Liver (tissue), 10 donors: ENCODE measurements around the gene ADM5. TPM values are rescaled to one million over a fixed set of nuclear protein-coding genes. Genes with fewer than 3 reads are reported as not detected.

Experiments used
- DNase-seq: peaks from one replicate; pipeline ENCODE4 v3.0.0-alpha.2; 2017; ENCODE audit warnings: low spot score
- H3K27ac ChIP-seq, 2 donors: one replicate each; pipeline ENCODE4 v1.7.0; 2013; ENCODE audit warnings: inconsistent platforms in 2 of 2, low read length in 2 of 2, control low read depth in 1 of 2, low read depth in 1 of 2, mild to moderate bottlenecking in 1 of 2
- H3K27me3 ChIP-seq, 4 donors: one replicate each; pipeline versions ENCODE4 v1.6.1 to v1.7.0; 2013; ENCODE audit warnings: low read length in 3 of 4, inconsistent platforms in 1 of 4, mild to moderate bottlenecking in 1 of 4, moderate library complexity in 1 of 4; ENCODE audit not compliant: control insufficient read depth in 4 of 4, insufficient read depth in 4 of 4
- H3K36me3 ChIP-seq, 4 donors: one replicate each; pipeline versions ENCODE4 v1.6.1 to v1.7.0; 2013; ENCODE audit warnings: low read length in 3 of 4, mild to moderate bottlenecking in 3 of 4, low read depth in 1 of 4, moderate library complexity in 1 of 4; ENCODE audit not compliant: control insufficient read depth in 4 of 4, insufficient read depth in 3 of 4
- H3K4me1 ChIP-seq, 4 donors: one replicate each; pipeline versions ENCODE4 v1.6.1 to v1.7.0; 2013; ENCODE audit warnings: low read length in 3 of 4, mild to moderate bottlenecking in 3 of 4, moderate library complexity in 1 of 4; ENCODE audit not compliant: control insufficient read depth in 4 of 4, insufficient read depth in 4 of 4
- H3K4me3 ChIP-seq, 3 donors: one replicate each; pipeline versions ENCODE4 v1.6.1 to v1.7.0; 2013; ENCODE audit warnings: low read length in 3 of 3, control low read depth in 1 of 3, low read depth in 1 of 3, mild to moderate bottlenecking in 1 of 3
- H3K9ac ChIP-seq, 2 donors: one replicate each; pipeline ENCODE4 v1.7.0; 2013; ENCODE audit warnings: low read length in 2 of 2, mild to moderate bottlenecking in 2 of 2, moderate library complexity in 2 of 2, control low read depth in 1 of 2, low read depth in 1 of 2
- H3K9me3 ChIP-seq, 4 donors: one replicate each; pipeline versions ENCODE4 v1.6.1 to v1.7.0; 2013; ENCODE audit warnings: low read length in 3 of 4; ENCODE audit not compliant: control insufficient read depth in 4 of 4
- FOXA1 ChIP-seq: IDR thresholded peaks from 2 replicates; pipeline ENCODE4 v1.6.1; 2016; ENCODE audit warnings: antibody characterized with exemption
- FOXA2 ChIP-seq: IDR thresholded peaks from 2 replicates; pipeline ENCODE4 v1.6.1; 2016; ENCODE audit warnings: antibody characterized with exemption
- GABPA ChIP-seq, 2 donors: IDR thresholded peaks in 1 of 2; conservative IDR thresholded peaks in 1 of 2; 2 replicates each; pipeline ENCODE4 v1.6.1; 2016; ENCODE audit warnings: antibody characterized with exemption in 2 of 2, mild to moderate bottlenecking in 1 of 2, moderate library complexity in 1 of 2
- HNF4A ChIP-seq, 2 donors: conservative IDR thresholded peaks; 2 replicates each; pipeline ENCODE4 v1.6.1; 2016; ENCODE audit warnings: antibody characterized with exemption in 2 of 2, mild to moderate bottlenecking in 2 of 2
- RAD21 ChIP-seq, 2 donors: IDR thresholded peaks; 2 replicates each; pipeline ENCODE4 v1.6.1; 2016; ENCODE audit warnings: antibody characterized with exemption in 2 of 2, mild to moderate bottlenecking in 2 of 2
- RXRA ChIP-seq, 2 donors: IDR thresholded peaks; 2 replicates each; pipeline ENCODE4 v1.6.1; 2017 to 2018; ENCODE audit warnings: antibody characterized with exemption in 2 of 2, mild to moderate bottlenecking in 1 of 2
- WGBS: extraction: QIAGEN DNeasy Blood & Tissue Kit; methylation state at CpG from one replicate; pipeline ENCODE4 v1.1.7; 2013; 5-methylcytosine and 5-hydroxymethylcytosine counted together
- polyA plus RNA-seq, 2 donors: library from polyadenylated mRNA; stranded (reverse) in 1 of 2; unstranded in 1 of 2; fragments of 200-250 nt in 1 of 2; fragments of >200 nt in 1 of 2; fragmentation: Nextera tagmentation in 1 of 2; extraction: Ambion mirVana in 1 of 2; gene quantifications; one replicate each; pipeline versions ENCODE4 v1.2.1 to v1.2.3, GENCODE V29; 2013 to 2015
- small RNA-seq: library from RNA; depleted of rRNA; stranded (forward); fragments of <200 nt; gene quantifications from one replicate; pipeline ENCODE3, GENCODE V24; 2014
- total RNA-seq, 2 donors: library from RNA; depleted of rRNA; stranded (reverse); fragments of >200 nt; gene quantifications; one replicate each; pipeline ENCODE4 v1.2.3, GENCODE V29; 2014
- TF ChIP-seq, protein P1 (sequence below): IDR thresholded peaks from 2 replicates; pipeline ENCODE4 v1.6.1; 2016; ENCODE audit warnings: antibody characterized with exemption
- TF ChIP-seq, protein P2 (sequence below): fragments of 150-350 bp; IDR thresholded peaks from 2 replicates; pipeline ENCODE4 v1.5.1; 2017; ENCODE audit warnings: improper control_type of control experiment, low read depth, low read length; ENCODE audit not compliant: missing input control
- donor health status: healthy.
- donor health status: healthy.
- donor health status: healthy.
- donor health status: healthy.
- donor health status: healthy.

Gene ADM5
- total and polyA plus RNA-seq, 4 donors, result 0.11 to 0.84 (median 0.26) TPM

DNA sequence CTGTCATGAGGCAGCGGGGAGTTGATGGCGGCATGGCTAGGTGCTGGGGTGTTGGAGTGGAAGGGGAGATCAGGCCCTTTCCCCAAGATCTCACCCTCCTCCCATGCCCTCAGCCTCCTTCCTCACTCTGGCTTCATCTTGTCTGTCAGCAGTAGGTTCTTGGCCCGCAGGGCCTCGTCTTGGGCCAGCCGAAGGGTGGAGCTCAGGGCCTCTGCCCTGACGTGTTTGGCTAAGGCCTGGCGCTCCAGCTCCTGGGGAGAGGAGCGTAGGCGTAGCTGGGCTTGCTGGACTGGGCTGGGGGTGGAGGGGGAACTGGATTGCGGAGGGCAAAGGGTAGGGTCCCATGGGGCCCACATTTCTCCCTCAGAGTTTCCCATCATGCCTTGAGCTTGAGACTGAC lies 50.5 kb downstream of the ADM5 start:
- H3K9me3 ChIP-seq, result no peaks in the 10 kb centered on the region
- H3K4me3 ChIP-seq, result no peak overlapping the region
- no peak overlapping the region for H3K9ac ChIP-seq
- H3K4me1 ChIP-seq, result no peaks in the 10 kb centered on the region
- no peaks in the 10 kb centered on the region for H3K36me3 ChIP-seq
- no peak for DNase-seq
- H3K27me3 ChIP-seq, result no peaks in the 10 kb centered on the region
- WGBS, result 96% methylated on average over 10 of the region's 10 CpGs
- no peak for TF ChIP-seq FOXA2
- no peak for TF ChIP-seq HNF4A (conservative IDR thresholded peaks at IDR 0.05)
- no peak for TF ChIP-seq FOXA1
- TF ChIP-seq, protein P1, sequence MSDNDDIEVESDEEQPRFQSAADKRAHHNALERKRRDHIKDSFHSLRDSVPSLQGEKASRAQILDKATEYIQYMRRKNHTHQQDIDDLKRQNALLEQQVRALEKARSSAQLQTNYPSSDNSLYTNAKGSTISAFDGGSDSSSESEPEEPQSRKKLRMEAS, result no peak
- TF ChIP-seq, protein P2, sequence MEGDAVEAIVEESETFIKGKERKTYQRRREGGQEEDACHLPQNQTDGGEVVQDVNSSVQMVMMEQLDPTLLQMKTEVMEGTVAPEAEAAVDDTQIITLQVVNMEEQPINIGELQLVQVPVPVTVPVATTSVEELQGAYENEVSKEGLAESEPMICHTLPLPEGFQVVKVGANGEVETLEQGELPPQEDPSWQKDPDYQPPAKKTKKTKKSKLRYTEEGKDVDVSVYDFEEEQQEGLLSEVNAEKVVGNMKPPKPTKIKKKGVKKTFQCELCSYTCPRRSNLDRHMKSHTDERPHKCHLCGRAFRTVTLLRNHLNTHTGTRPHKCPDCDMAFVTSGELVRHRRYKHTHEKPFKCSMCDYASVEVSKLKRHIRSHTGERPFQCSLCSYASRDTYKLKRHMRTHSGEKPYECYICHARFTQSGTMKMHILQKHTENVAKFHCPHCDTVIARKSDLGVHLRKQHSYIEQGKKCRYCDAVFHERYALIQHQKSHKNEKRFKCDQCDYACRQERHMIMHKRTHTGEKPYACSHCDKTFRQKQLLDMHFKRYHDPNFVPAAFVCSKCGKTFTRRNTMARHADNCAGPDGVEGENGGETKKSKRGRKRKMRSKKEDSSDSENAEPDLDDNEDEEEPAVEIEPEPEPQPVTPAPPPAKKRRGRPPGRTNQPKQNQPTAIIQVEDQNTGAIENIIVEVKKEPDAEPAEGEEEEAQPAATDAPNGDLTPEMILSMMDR, result no peak
- no peak for TF ChIP-seq GABPA (IDR thresholded peaks at IDR 0.05 in 1 of 2, conservative IDR thresholded peaks at IDR 0.05 in 1 of 2)
- TF ChIP-seq RXRA (IDR thresholded peaks at IDR 0.05), result no peak
- no peak for TF ChIP-seq RAD21 (IDR thresholded peaks at IDR 0.05)
- no peak overlapping the region for H3K27ac ChIP-seq

Small RNAs within 50 kb of the gene (small RNA-seq; reads per million reads assigned to genes)
- not detected for gene MIR5088

Other genes with a start within 250 kb of the ADM5 start
- under 1 TPM in 1 of 2 donors, not detected in 1; 0.08 TPM for gene SLC17A7, start 248.1 kb upstream of the ADM5 start, total RNA-seq
- gene SLC17A7, start 248.1 kb upstream of the ADM5 start, polyA plus RNA-seq, result under 1 TPM in 1 of 2 donors, not detected in 1; 0.06 TPM
- 10 to 100 TPM; 48.6 to 59.4 TPM for gene PIH1D1, start 237.8 kb upstream of the ADM5 start, total RNA-seq
- gene PIH1D1, start 237.8 kb upstream of the ADM5 start, polyA plus RNA-seq, result 10 to 100 TPM; 41.4 to 45.8 TPM
- gene ALDH16A1, start 236.4 kb upstream of the ADM5 start, total RNA-seq, result 10 to 100 TPM; 21.3 to 35.8 TPM
- 10 to 100 TPM in 1 of 2 donors, 1 to 10 TPM in 1; 5.2 to 21.8 TPM for gene ALDH16A1, start 236.4 kb upstream of the ADM5 start, polyA plus RNA-seq
- 1 to 10 TPM in 1 of 2 donors, under 1 TPM in 1; 0.65 to 1.8 TPM for gene FLT3LG, start 215.4 kb upstream of the ADM5 start, total RNA-seq
- 1 to 10 TPM; 2.5 to 4.3 TPM for gene FLT3LG, start 215.4 kb upstream of the ADM5 start, polyA plus RNA-seq
- gene RPL13A, start 202.0 kb upstream of the ADM5 start, total RNA-seq, result 1,000 to 10,000 TPM in 1 of 2 donors, 100 to 1,000 TPM in 1; 444 to 1,553 TPM
- gene RPL13A, start 202.0 kb upstream of the ADM5 start, polyA plus RNA-seq, result 1,000 to 10,000 TPM in 1 of 2 donors, 100 to 1,000 TPM in 1; 472 to 1,021 TPM
- gene RPS11, start 193.2 kb upstream of the ADM5 start, total RNA-seq, result 1,000 to 10,000 TPM in 1 of 2 donors, 100 to 1,000 TPM in 1; 985 to 1,212 TPM
- gene RPS11, start 193.2 kb upstream of the ADM5 start, polyA plus RNA-seq, result 1,000 to 10,000 TPM in 1 of 2 donors, 100 to 1,000 TPM in 1; 514 to 1,329 TPM
- 100 to 1,000 TPM; 123 to 146 TPM for gene FCGRT, start 176.9 kb upstream of the ADM5 start, total RNA-seq
- gene FCGRT, start 176.9 kb upstream of the ADM5 start, polyA plus RNA-seq, result 100 to 1,000 TPM; 237 TPM
- 1 to 10 TPM; 4.9 to 9.8 TPM for gene RCN3, start 161.6 kb upstream of the ADM5 start, total RNA-seq
- 1 to 10 TPM; 5.8 to 8.2 TPM for gene RCN3, start 161.6 kb upstream of the ADM5 start, polyA plus RNA-seq
- 10 to 100 TPM; 19.3 to 33.3 TPM for gene NOSIP, start 109.0 kb upstream of the ADM5 start, total RNA-seq
- gene NOSIP, start 109.0 kb upstream of the ADM5 start, polyA plus RNA-seq, result 10 to 100 TPM; 27.7 to 45.2 TPM
- 1 to 10 TPM; 1.1 to 1.4 TPM for gene PRRG2, start 108.3 kb upstream of the ADM5 start, total RNA-seq
- 1 to 10 TPM; 2.8 TPM for gene PRRG2, start 108.3 kb upstream of the ADM5 start, polyA plus RNA-seq
- gene PRR12, start 98.4 kb upstream of the ADM5 start, total RNA-seq, result 1 to 10 TPM; 2.8 TPM
- 1 to 10 TPM in 1 of 2 donors, under 1 TPM in 1; 0.86 to 3.5 TPM for gene PRR12, start 98.4 kb upstream of the ADM5 start, polyA plus RNA-seq
- 1 to 10 TPM; 4.1 to 5.7 TPM for gene RRAS, start 49.5 kb upstream of the ADM5 start, total RNA-seq
- 10 to 100 TPM; 16.5 to 18.5 TPM for gene RRAS, start 49.5 kb upstream of the ADM5 start, polyA plus RNA-seq
- gene SCAF1, start 47.4 kb upstream of the ADM5 start, total RNA-seq, result 10 to 100 TPM in 1 of 2 donors, 1 to 10 TPM in 1; 9.2 to 10.6 TPM
- 10 to 100 TPM in 1 of 2 donors, 1 to 10 TPM in 1; 4.6 to 17.6 TPM for gene SCAF1, start 47.4 kb upstream of the ADM5 start, polyA plus RNA-seq
- 10 to 100 TPM; 24.4 to 31.7 TPM for gene IRF3, start 23.7 kb upstream of the ADM5 start, total RNA-seq
- gene IRF3, start 23.7 kb upstream of the ADM5 start, polyA plus RNA-seq, result 10 to 100 TPM; 18.2 to 33.6 TPM
- gene BCL2L12, start 23.7 kb upstream of the ADM5 start, total RNA-seq, result 1 to 10 TPM; 1.6 to 6.3 TPM
- 10 to 100 TPM in 1 of 2 donors, 1 to 10 TPM in 1; 7.2 to 15.7 TPM for gene BCL2L12, start 23.7 kb upstream of the ADM5 start, polyA plus RNA-seq
- 10 to 100 TPM; 61.6 to 67.2 TPM for gene PRMT1, start 12.3 kb upstream of the ADM5 start, total RNA-seq
- 10 to 100 TPM; 35.1 to 46.0 TPM for gene PRMT1, start 12.3 kb upstream of the ADM5 start, polyA plus RNA-seq
- under 1 TPM; 0.37 to 0.50 TPM for gene CPT1C, start 1.5 kb downstream of the ADM5 start, total RNA-seq
- gene CPT1C, start 1.5 kb downstream of the ADM5 start, polyA plus RNA-seq, result under 1 TPM; 0.67 to 0.75 TPM
- under 1 TPM; 0.08 to 0.61 TPM for gene TSKS, start 73.7 kb downstream of the ADM5 start, total RNA-seq
- gene TSKS, start 73.7 kb downstream of the ADM5 start, polyA plus RNA-seq, result under 1 TPM in 1 of 2 donors, not detected in 1; 0.07 TPM
- gene AP2A1, start 77.4 kb downstream of the ADM5 start, total RNA-seq, result 100 to 1,000 TPM in 1 of 2 donors, 10 to 100 TPM in 1; 58.0 to 123 TPM
- 10 to 100 TPM; 20.1 to 57.0 TPM for gene AP2A1, start 77.4 kb downstream of the ADM5 start, polyA plus RNA-seq
- 10 to 100 TPM in 1 of 2 donors, 1 to 10 TPM in 1; 3.8 to 12.5 TPM for gene FUZ, start 123.7 kb downstream of the ADM5 start, total RNA-seq
- 1 to 10 TPM; 6.4 to 7.6 TPM for gene FUZ, start 123.7 kb downstream of the ADM5 start, polyA plus RNA-seq
- 10 to 100 TPM in 1 of 2 donors, 1 to 10 TPM in 1; 7.6 to 24.1 TPM for gene MED25, start 128.7 kb downstream of the ADM5 start, total RNA-seq
- gene MED25, start 128.7 kb downstream of the ADM5 start, polyA plus RNA-seq, result 10 to 100 TPM in 1 of 2 donors, 1 to 10 TPM in 1; 4.7 to 11.5 TPM
- 10 to 100 TPM; 38.0 to 40.7 TPM for gene PTOV1, start 161.6 kb downstream of the ADM5 start, total RNA-seq
- gene PTOV1, start 161.6 kb downstream of the ADM5 start, polyA plus RNA-seq, result 10 to 100 TPM; 41.9 to 52.3 TPM
- 10 to 100 TPM; 17.3 to 30.9 TPM for gene PNKP, start 178.0 kb downstream of the ADM5 start, total RNA-seq
- 10 to 100 TPM; 18.5 to 21.1 TPM for gene PNKP, start 178.0 kb downstream of the ADM5 start, polyA plus RNA-seq
- gene AKT1S1, start 187.8 kb downstream of the ADM5 start, total RNA-seq, result 10 to 100 TPM in 1 of 2 donors, 1 to 10 TPM in 1; 6.8 to 10.3 TPM
- gene AKT1S1, start 187.8 kb downstream of the ADM5 start, polyA plus RNA-seq, result 10 to 100 TPM; 15.4 to 43.9 TPM
- gene TBC1D17, start 188.1 kb downstream of the ADM5 start, total RNA-seq, result 10 to 100 TPM; 11.3 to 14.9 TPM
- 10 to 100 TPM; 19.5 to 27.9 TPM for gene TBC1D17, start 188.1 kb downstream of the ADM5 start, polyA plus RNA-seq
- gene IL4I1, start 207.3 kb downstream of the ADM5 start, total RNA-seq, result under 1 TPM; 0.08 to 0.75 TPM
- under 1 TPM; 0.17 to 0.30 TPM for gene IL4I1, start 207.3 kb downstream of the ADM5 start, polyA plus RNA-seq
- 100 to 1,000 TPM in 1 of 2 donors, 10 to 100 TPM in 1; 42.3 to 143 TPM for gene ATF5, start 239.6 kb downstream of the ADM5 start, total RNA-seq
- 1,000 to 10,000 TPM in 1 of 2 donors, 100 to 1,000 TPM in 1; 550 to 2,086 TPM for gene ATF5, start 239.6 kb downstream of the ADM5 start, polyA plus RNA-seq
- 10 to 100 TPM; 14.2 to 19.8 TPM for gene NUP62, start 239.9 kb downstream of the ADM5 start, total RNA-seq
- gene NUP62, start 239.9 kb downstream of the ADM5 start, polyA plus RNA-seq, result 10 to 100 TPM; 16.7 to 19.6 TPM